NCI-H226 (cell line): ENCODE measurements around the gene ZNF358.

Source experiments
- DNase-seq: peaks from one replicate; pipeline ENCODE4 v3.0.0-alpha.2; 2015

The ZNF358 gene

DNA sequence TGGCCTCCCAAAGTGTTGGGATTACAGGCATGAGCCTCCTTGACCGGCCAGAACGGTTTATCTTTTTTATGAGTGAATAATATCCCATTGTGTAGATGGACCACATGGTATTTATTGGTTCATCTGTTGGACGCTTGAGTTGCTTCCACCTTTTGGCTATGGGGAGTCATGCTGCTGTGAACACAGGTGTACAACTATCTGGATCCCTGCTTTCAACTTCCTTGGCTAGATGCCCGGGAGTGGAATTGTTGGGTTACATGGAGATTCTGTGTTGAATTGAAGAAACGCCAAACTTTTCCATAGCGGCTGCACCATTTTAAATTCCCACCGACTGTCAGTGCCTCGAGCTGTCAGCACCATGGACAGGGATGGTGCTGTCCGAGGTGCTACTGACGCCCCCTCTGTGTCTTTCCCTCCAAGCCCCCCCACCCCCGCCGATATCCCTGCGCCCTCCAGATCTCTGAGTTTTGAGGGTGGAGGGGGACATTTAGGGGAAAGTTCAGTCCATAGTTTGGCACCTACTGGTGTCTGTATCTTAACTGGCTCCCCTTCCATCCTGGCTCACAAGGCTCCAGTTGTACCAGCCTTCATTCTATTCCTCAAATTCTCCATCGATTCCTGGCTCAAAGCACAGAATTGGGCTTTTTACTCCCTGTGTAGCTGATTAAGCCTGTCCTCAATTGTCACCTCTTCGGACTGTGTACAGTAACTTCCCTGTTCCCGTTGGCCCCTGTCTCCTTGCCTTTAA lies 46.9 kb downstream of the ZNF358 start:
- DNase-seq = no peak

GRCh38 chr19:7564866-7565265 lies 49.0 kb downstream of the ZNF358 start:
- DNase-seq = no peak

- DNase-seq = no peak
Measured at GRCh38 chr19:7565332-7565731, 49.4 kb downstream of the ZNF358 start.
